ENCODE data around the gene CRY2. TPM values are rescaled to one million over a fixed set of nuclear protein-coding genes. Genes with fewer than 3 reads are reported as not detected.

CRY2 gene
- polyA plus RNA-seq, 1 of the 3 experiments (the other 2 are of a cell fraction): 6.7 TPM

GRCh38 chr11:45799562-45799961, 47.7 kb upstream of the CRY2 start:
- ChIA-PET POLR2A (interaction anchor here (0.6 kb wide), 1 partner anchor 388 kb away, joined by 3 read pairs; no protein-coding TSS in a partner anchor), CTCF (interaction anchor here (1.2 to 3.1 kb wide), 3 partner anchors 28 to 428 kb away, joined by 3 to 12 read pairs (median 4); no protein-coding TSS in a partner anchor)
- no peaks in the 10 kb centered on the region for H3K9me3 ChIP-seq
- no peaks in the 10 kb centered on the region for H3K27me3 ChIP-seq (ENCODE audit: insufficient read depth)
- no peaks in the 10 kb centered on the region for H3K79me2 ChIP-seq (ENCODE audit: insufficient read depth)
- no peaks in the 10 kb centered on the region for H3K9me2 ChIP-seq
- no peak overlapping the region for H3K4me2 ChIP-seq
- H3K4me3 ChIP-seq (ENCODE audit: low read depth in 2 of 2, low read length in 1 of 2): no peak overlapping the region
- WGBS (ENCODE audit: low lambda C conversion rate): 72% methylated on average over 3 of the region's 3 CpGs
- no peak overlapping the region for H3K9ac ChIP-seq
- peaks cover 3% of the 10 kb centered on the region for H3F3A ChIP-seq (replicated peaks; ENCODE audit: insufficient read depth)
- no peak overlapping the region for H2AFZ ChIP-seq (ENCODE audit: low read depth)
- no peak overlapping the region for H3K27ac ChIP-seq (ENCODE audit: low read depth in 2 of 2, low read length in 1 of 2)
- H4K20me1 ChIP-seq (ENCODE audit: insufficient read depth): no peaks in the 10 kb centered on the region
- H3K36me3 ChIP-seq (replicated peaks in 1 of 2; ENCODE audit: control insufficient read depth in 1 of 2, insufficient read depth in 2 of 2, low read length in 1 of 2): no peaks in the 10 kb centered on the region
- no peaks in the 10 kb centered on the region for H3K4me1 ChIP-seq (ENCODE audit: control insufficient read depth in 1 of 2, insufficient read depth in 2 of 2, low read depth in 1 of 2, low read length in 1 of 2)
- TF ChIP-seq CHD2 (IDR thresholded peaks at IDR 0.05; ENCODE audit: low read length, partially characterized antibody) (no peak), MXI1 (IDR thresholded peaks at IDR 0.05; ENCODE audit: low read depth, low read length) (no peak), TEAD4 (IDR thresholded peaks at IDR 0.05; ENCODE audit: borderline replicate concordance, insufficient read depth) (no peak), TCF12 (IDR thresholded peaks at IDR 0.05) (no peak), USF1 (IDR thresholded peaks at IDR 0.05; ENCODE audit: borderline replicate concordance, low read depth) (no peak), GABPA (IDR thresholded peaks at IDR 0.05; ENCODE audit: low read depth) (no peak), RCOR1 (IDR thresholded peaks at IDR 0.05; ENCODE audit: low read length) (no peak), RXRA (IDR thresholded peaks at IDR 0.05; ENCODE audit: borderline replicate concordance, low read depth) (no peak), TAF1 (IDR thresholded peaks at IDR 0.05; ENCODE audit: borderline replicate concordance, low read depth, low read length) (no peak), EZH2phosphoT487 (IDR thresholded peaks at IDR 0.05; ENCODE audit: borderline replicate concordance, low read depth) (no peak), MEF2A (IDR thresholded peaks at IDR 0.05; ENCODE audit: borderline replicate concordance, low read depth) (no peak), SIN3A (IDR thresholded peaks at IDR 0.05; ENCODE audit: borderline replicate concordance, low read depth, low read length) (no peak)
- TF ChIP-seq, protein P1, sequence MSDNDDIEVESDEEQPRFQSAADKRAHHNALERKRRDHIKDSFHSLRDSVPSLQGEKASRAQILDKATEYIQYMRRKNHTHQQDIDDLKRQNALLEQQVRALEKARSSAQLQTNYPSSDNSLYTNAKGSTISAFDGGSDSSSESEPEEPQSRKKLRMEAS (IDR thresholded peaks at IDR 0.05; ENCODE audit: low read depth): no peak
- no peak for DNase-seq

- H3K4me3 ChIP-seq (ENCODE audit: low read depth in 2 of 2, low read length in 1 of 2): no peak overlapping the region
- H3K9me2 ChIP-seq: no peaks in the 10 kb centered on the region
- no peak for DNase-seq
- no peak overlapping the region for H2AFZ ChIP-seq (ENCODE audit: low read depth)
- H3K9ac ChIP-seq: no peak overlapping the region
- TF ChIP-seq CHD2 (IDR thresholded peaks at IDR 0.05; ENCODE audit: low read length, partially characterized antibody) (no peak), TCF12 (IDR thresholded peaks at IDR 0.05) (no peak), EZH2phosphoT487 (IDR thresholded peaks at IDR 0.05; ENCODE audit: borderline replicate concordance, low read depth) (no peak), RAD21 (IDR thresholded peaks at IDR 0.05; ENCODE audit: low read length) (no peak), TEAD4 (IDR thresholded peaks at IDR 0.05; ENCODE audit: borderline replicate concordance, insufficient read depth) (no peak), ELF1 (IDR thresholded peaks at IDR 0.05) (no peak), PBX3 (IDR thresholded peaks at IDR 0.05) (no peak), GATA2 (CRISPR knock-in tag; IDR thresholded peaks at IDR 0.05) (no peak), NRF1 (IDR thresholded peaks at IDR 0.05; ENCODE audit: low read depth, low read length) (no peak), USF1 (IDR thresholded peaks at IDR 0.05; ENCODE audit: borderline replicate concordance, low read depth) (no peak), FOXJ3 (CRISPR knock-in tag; IDR thresholded peaks at IDR 0.05) (no peak), JUND (IDR thresholded peaks at IDR 0.05) (no peak)
- TF ChIP-seq, protein P2, sequence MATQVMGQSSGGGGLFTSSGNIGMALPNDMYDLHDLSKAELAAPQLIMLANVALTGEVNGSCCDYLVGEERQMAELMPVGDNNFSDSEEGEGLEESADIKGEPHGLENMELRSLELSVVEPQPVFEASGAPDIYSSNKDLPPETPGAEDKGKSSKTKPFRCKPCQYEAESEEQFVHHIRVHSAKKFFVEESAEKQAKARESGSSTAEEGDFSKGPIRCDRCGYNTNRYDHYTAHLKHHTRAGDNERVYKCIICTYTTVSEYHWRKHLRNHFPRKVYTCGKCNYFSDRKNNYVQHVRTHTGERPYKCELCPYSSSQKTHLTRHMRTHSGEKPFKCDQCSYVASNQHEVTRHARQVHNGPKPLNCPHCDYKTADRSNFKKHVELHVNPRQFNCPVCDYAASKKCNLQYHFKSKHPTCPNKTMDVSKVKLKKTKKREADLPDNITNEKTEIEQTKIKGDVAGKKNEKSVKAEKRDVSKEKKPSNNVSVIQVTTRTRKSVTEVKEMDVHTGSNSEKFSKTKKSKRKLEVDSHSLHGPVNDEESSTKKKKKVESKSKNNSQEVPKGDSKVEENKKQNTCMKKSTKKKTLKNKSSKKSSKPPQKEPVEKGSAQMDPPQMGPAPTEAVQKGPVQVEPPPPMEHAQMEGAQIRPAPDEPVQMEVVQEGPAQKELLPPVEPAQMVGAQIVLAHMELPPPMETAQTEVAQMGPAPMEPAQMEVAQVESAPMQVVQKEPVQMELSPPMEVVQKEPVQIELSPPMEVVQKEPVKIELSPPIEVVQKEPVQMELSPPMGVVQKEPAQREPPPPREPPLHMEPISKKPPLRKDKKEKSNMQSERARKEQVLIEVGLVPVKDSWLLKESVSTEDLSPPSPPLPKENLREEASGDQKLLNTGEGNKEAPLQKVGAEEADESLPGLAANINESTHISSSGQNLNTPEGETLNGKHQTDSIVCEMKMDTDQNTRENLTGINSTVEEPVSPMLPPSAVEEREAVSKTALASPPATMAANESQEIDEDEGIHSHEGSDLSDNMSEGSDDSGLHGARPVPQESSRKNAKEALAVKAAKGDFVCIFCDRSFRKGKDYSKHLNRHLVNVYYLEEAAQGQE (IDR thresholded peaks at IDR 0.05; ENCODE audit: low read depth, low read length): no peak
- peaks cover under 1% of the 10 kb centered on the region; the same call in 1 of the 2 replicates for H3K79me2 ChIP-seq (ENCODE audit: insufficient read depth)
- no peak overlapping the region for H3K27ac ChIP-seq (ENCODE audit: low read depth in 2 of 2, low read length in 1 of 2)
- no peak overlapping the region for H3K4me2 ChIP-seq
- H3K36me3 ChIP-seq (replicated peaks in 1 of 2; ENCODE audit: control insufficient read depth in 1 of 2, insufficient read depth in 2 of 2, low read length in 1 of 2): no peaks in the 10 kb centered on the region
- no peaks in the 10 kb centered on the region for H4K20me1 ChIP-seq (ENCODE audit: insufficient read depth)
- H3K27me3 ChIP-seq (ENCODE audit: insufficient read depth): no peaks in the 10 kb centered on the region
- H3K9me3 ChIP-seq: no peaks in the 10 kb centered on the region
- ChIA-PET POLR2A (no interaction called here), CTCF (interaction anchor here (1.2 to 3.1 kb wide), 3 partner anchors 29 to 429 kb away, joined by 3 to 12 read pairs (median 4); no protein-coding TSS in a partner anchor)
- H3F3A ChIP-seq (replicated peaks; ENCODE audit: insufficient read depth): peaks cover 3% of the 10 kb centered on the region
- no peaks in the 10 kb centered on the region for H3K4me1 ChIP-seq (ENCODE audit: control insufficient read depth in 1 of 2, insufficient read depth in 2 of 2, low read depth in 1 of 2, low read length in 1 of 2)
- 67% methylated on average over 2 of the region's 2 CpGs for WGBS (ENCODE audit: low lambda C conversion rate)
Measured at GRCh38 chr11:45800261-45800660, 47.0 kb upstream of the CRY2 start.
